Measurements from ENCODE around the gene ZSWIM4.

Gene ZSWIM4

DNA sequence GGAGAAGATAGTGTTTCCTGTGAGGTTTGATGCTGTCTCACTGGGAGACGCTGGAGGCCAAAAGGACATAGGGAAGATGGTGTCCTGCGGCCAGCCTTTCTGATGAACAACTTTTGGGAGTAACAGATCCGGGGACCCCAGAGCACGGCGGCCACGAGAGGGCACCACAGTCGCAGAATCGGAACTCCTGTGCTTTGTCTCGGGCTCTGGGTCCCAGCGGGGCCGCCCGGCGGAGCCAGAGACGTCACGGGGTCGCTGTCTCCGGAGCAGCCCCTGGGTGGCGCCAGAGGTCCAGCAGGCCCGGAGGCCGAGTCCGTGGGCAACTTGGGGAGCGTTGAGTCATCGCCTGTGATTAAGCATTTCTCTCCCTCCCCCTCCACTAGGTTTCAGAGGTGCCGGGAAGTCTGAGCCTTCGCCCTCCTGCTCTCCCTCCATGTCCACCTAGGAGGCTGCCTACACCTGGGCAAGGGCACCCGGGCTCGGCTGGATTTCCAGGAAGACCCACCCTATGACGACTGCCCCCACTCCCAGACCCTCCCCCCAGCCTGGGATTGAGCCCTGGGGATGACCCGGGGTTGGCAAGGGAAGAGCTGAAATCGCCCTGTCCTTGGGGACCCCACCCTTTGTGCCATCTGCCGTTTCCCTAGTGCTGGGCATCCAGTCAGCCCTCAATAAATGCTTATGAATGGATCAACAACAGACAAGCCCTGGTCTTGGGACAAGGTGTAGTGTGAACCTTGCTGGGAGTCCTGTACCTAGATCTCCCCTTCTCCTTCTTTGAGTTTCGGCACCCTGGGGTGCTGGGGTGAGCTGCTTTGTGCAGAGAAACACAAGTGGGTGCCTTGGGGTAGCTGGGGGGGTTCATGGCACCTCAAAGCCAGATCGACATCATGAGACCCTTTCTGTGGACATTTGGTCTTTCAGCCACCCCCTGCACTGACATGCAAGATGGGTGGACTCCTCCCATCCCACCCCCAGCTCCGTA lies 85.1 kb downstream of the ZSWIM4 start:
- DNase-seq, result peak; percentile 90

DNA sequence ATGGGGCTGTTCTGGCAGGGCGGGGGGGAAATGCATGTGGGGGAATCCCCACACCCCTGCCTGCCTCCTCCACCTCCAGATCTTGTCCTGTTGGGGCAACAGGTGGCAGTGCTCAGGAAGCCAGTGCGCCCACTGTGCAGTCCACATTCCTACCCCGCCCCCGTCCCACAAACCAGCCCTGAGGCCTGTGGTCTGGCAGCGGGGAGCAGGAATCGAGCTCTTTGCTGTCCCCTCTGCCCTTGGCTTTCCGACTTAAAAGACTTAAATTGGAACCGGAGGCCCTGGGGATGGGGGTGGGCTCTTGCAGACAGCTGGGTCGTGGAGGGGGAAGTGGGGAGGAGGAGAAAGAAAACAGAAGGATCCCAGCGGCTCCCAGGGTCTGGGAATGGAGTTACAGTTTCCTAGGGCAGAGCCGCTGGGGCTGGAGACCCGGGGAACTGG lies 86.0 kb downstream of the ZSWIM4 start:
- no peak for DNase-seq
